Pancreas (tissue), 10 donors: ENCODE data around the gene KCNQ4. TPM values are rescaled to one million over a fixed set of nuclear protein-coding genes. Genes with fewer than 3 reads are reported as not detected.

ENCODE experiments used
- ATAC-seq, 4 donors: fragments of 200-7000 bp; cut with Tn5 transposase; one replicate each; pipeline versions ENCODE4 v1.8.0 to v1.9.1; 2020; ENCODE audit warnings: mild to moderate bottlenecking in 4 of 4, moderate library complexity in 4 of 4
- DNase-seq, 6 donors: peaks; one replicate each; pipeline ENCODE4 v3.0.0-alpha.2; 2020
- FAIRE-seq: peaks from 2 replicates; lab custom pipeline; 2012; peaks lifted over from hg19 to GRCh38; lab: Jason Lieb, UNC
- H3K27ac ChIP-seq, 4 donors: fragments of 200-600 bp; sonication (generic); 1 replicate in 3 of 4; 2 replicates in 1 of 4; pipeline versions ENCODE4 v1.5.0 to v1.8.0; 2020
- H3K27me3 ChIP-seq, 4 donors: fragments of 200-600 bp; one replicate each; pipeline ENCODE4 v1.8.0; 2021
- H3K36me3 ChIP-seq, 3 donors: fragments of 200-600 bp; sonication (generic) in 1 of 3; one replicate each; pipeline versions ENCODE4 v1.5.0 to v1.8.0; 2020 to 2021
- H3K4me1 ChIP-seq, 3 donors: fragments of 200-600 bp; one replicate each; pipeline ENCODE4 v1.8.0; 2021
- H3K4me3 ChIP-seq, 4 donors: fragments of 200-600 bp; sonication (generic) in 2 of 4; one replicate each; pipeline versions ENCODE4 v1.5.0 to v1.8.0; 2020 to 2021
- H3K9me3 ChIP-seq, 4 donors: fragments of 200-600 bp; one replicate each; pipeline ENCODE4 v1.8.0; 2021
- WGBS, 2 donors: extraction: QIAGEN DNeasy Blood & Tissue Kit; methylation state at CpG; one replicate each; pipeline ENCODE4 v1.1.7; 2013; 5-methylcytosine and 5-hydroxymethylcytosine counted together
- intact Hi-C, 3 donors: fragments of 100-400 bp; cut with DNase I; formaldehyde crosslinking; loops; one replicate each; pipeline versions ENCODE4 v1.11.1 to v1.14.2; 2022
- polyA plus RNA-seq, 2 donors: library from polyadenylated mRNA; stranded (reverse); fragments of 200-250 nt; gene quantifications; one replicate each; pipeline ENCODE4 v1.2.3, GENCODE V29; 2013
- total RNA-seq, 6 donors: library from RNA; stranded (reverse); fragmentation: NEBNext Ultra II Directional in 4 of 6; extraction: Animal tissue kit (Norgen Biotek cat#: 25700) in 4 of 6; gene quantifications; one replicate each; pipeline versions ENCODE4 v1.2.1 to v1.2.4, GENCODE V29; 2021 to 2023
- TF ChIP-seq, protein P1 (sequence below), 4 donors: fragments of 200-600 bp; sonication (generic) in 3 of 4; IDR thresholded peaks; one replicate each; pipeline versions ENCODE4 v1.5.0 to v1.8.0; 2021; ENCODE audit warnings: antibody characterized with exemption in 4 of 4
- donor health status: healthy with polysubstance abuse.
- donor health status: DM: no; HTN: no; CAD: no; lungs with moderate emphysema.
- donor health status: DM: no; HTN: no; CAD: no.
- donor health status: control.
- donor health status: control.
- donor health status: Bipolar disorder and iron deficiency.
- donor health status: DM: yes; HTN: yes; CAD: no.
- donor health status: DM: no; HTN: no; CAD: no.
- donor health status: DM: no; HTN: no; CAD: no.
- donor health status: DM: yes; HTN: yes; CAD: no.

The KCNQ4 gene
- total and polyA plus RNA-seq, 8 donors, result 0.35 to 6.5 (median 1.3) TPM

- FAIRE-seq, result peak; percentile 13
- ATAC-seq, result no peak
- TF ChIP-seq, protein P1, sequence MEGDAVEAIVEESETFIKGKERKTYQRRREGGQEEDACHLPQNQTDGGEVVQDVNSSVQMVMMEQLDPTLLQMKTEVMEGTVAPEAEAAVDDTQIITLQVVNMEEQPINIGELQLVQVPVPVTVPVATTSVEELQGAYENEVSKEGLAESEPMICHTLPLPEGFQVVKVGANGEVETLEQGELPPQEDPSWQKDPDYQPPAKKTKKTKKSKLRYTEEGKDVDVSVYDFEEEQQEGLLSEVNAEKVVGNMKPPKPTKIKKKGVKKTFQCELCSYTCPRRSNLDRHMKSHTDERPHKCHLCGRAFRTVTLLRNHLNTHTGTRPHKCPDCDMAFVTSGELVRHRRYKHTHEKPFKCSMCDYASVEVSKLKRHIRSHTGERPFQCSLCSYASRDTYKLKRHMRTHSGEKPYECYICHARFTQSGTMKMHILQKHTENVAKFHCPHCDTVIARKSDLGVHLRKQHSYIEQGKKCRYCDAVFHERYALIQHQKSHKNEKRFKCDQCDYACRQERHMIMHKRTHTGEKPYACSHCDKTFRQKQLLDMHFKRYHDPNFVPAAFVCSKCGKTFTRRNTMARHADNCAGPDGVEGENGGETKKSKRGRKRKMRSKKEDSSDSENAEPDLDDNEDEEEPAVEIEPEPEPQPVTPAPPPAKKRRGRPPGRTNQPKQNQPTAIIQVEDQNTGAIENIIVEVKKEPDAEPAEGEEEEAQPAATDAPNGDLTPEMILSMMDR (IDR thresholded peaks at IDR 0.05), result no peak
- WGBS, 2 donors, result 92 to 96% methylated on average over 2 of the region's 2 CpGs
- intact Hi-C loops, result no loop called here
- H3K9me3 ChIP-seq, result no peaks in the 10 kb centered on the region
- no peaks in the 10 kb centered on the region for H3K4me1 ChIP-seq
- H3K27me3 ChIP-seq, result no peaks in the 10 kb centered on the region
- H3K36me3 ChIP-seq, result no peaks in the 10 kb centered on the region
- H3K4me3 ChIP-seq, result no peak overlapping the region
- no peak overlapping the region for H3K27ac ChIP-seq
- no peak for DNase-seq
Measured at GRCh38 chr1:40777224-40777970, 6.2 kb upstream of the KCNQ4 start.

GRCh38 chr1:40780678-40781607 is 2.6 kb upstream of the KCNQ4 start:
- DNase-seq, result peak in 2 of 6 donors; percentile 21 to 27
- Histone ChIP-seq H3K36me3 (no peaks in the 10 kb centered on the region), H3K27ac (no peak overlapping the region), H3K4me3 (no peak overlapping the region), H3K4me1 (peaks cover 0 to 5% (median 0%) of the 10 kb centered on the region in 3 donors), H3K9me3 (no peaks in the 10 kb centered on the region), H3K27me3 (no peaks in the 10 kb centered on the region)
- TF ChIP-seq, protein P1 (IDR thresholded peaks at IDR 0.05), result no peak
- intact Hi-C loops, result no loop called here
- ATAC-seq, result no peak
- WGBS, 2 donors, result 72 to 75% methylated on average over 10 to 11 of the region's 11 CpGs
- no peak for FAIRE-seq

DNA sequence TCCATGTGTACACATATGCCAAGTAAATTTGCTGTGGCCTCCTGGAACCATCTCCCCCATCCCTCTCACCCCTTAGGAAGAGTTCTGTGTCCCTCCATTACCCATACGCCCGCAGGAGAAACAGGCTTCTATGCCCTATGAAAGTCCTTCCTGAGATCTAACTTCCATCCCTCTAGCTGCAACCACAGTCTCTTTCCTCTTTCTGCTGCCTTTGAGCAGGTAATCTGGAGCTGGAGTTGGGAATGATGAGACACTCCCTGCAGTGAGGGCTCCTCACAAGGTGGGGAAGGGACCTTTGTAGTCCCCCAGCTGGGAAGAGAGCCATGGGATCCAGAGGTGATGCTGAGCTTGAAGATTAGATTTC is 2.0 kb upstream of the KCNQ4 start:
- H3K4me3 ChIP-seq, result no peak overlapping the region
- TF ChIP-seq, protein P1 (IDR thresholded peaks at IDR 0.05), result no peak
- H3K27ac ChIP-seq, result no peak overlapping the region
- peaks cover 0 to 5% (median 0%) of the 10 kb centered on the region in 3 donors for H3K4me1 ChIP-seq
- ATAC-seq (no peak), DNase-seq (peak in 1 of 6 donors; percentile 3), FAIRE-seq (no peak)
- H3K36me3 ChIP-seq, result no peaks in the 10 kb centered on the region
- WGBS, 2 donors, result 92 to 93% methylated on average over 2 of the region's 2 CpGs
- no peaks in the 10 kb centered on the region for H3K27me3 ChIP-seq
- no peaks in the 10 kb centered on the region for H3K9me3 ChIP-seq
- intact Hi-C loops, result no loop called here

GRCh38 chr1:40782371-40782956 is 1.1 kb upstream of the KCNQ4 start:
- no peaks in the 10 kb centered on the region for H3K9me3 ChIP-seq
- peak overlapping the region in 2 of 4 donors; percentile 6 to 19 for H3K4me3 ChIP-seq
- intact Hi-C loops, result no loop called here
- ATAC-seq (peak; percentile 31 to 56 (median 40)), DNase-seq (peak in 5 of 6 donors; percentile 24 to 82 (median 53)), FAIRE-seq (no peak)
- TF ChIP-seq, protein P1 (IDR thresholded peaks at IDR 0.05), result no peak
- no peaks in the 10 kb centered on the region for H3K27me3 ChIP-seq
- H3K4me1 ChIP-seq, result peaks cover 0 to 5% (median 0%) of the 10 kb centered on the region in 3 donors
- no peak overlapping the region for H3K27ac ChIP-seq
- no peaks in the 10 kb centered on the region for H3K36me3 ChIP-seq
- 1 to 9% methylated on average over 20 of the region's 20 CpGs for WGBS, 2 donors
